GM06990 (cell line): Measurements from ENCODE around the gene ESYT2.

Source experiments
- DNase-seq: peaks from one replicate; pipeline ENCODE4 v3.0.0-alpha.2; 2011; ENCODE audit not compliant: insufficient read length; ENCODE audit errors: extremely low read depth
- H3K27me3 ChIP-seq: replicated peaks from 2 replicates; pipeline ENCODE4 v1.6.0; 2011; ENCODE audit warnings: low read length; ENCODE audit not compliant: control insufficient read depth, insufficient read depth
- H3K36me3 ChIP-seq: 2 replicates; pipeline ENCODE4 v1.5.1; 2011; ENCODE audit warnings: low read length; ENCODE audit not compliant: control insufficient read depth, insufficient read depth
- H3K4me3 ChIP-seq: replicated peaks from 2 replicates; pipeline ENCODE4 v1.5.1; 2011; ENCODE audit warnings: low read depth, mild to moderate bottlenecking, control low read depth, low read length
- CTCF ChIP-seq: IDR thresholded peaks from 2 replicates; pipeline ENCODE4 v1.5.1; 2011; ENCODE audit warnings: low read length, control low read depth, mild to moderate bottlenecking, inconsistent platforms; ENCODE audit not compliant: insufficient read depth, poor library complexity, severe bottlenecking

Gene ESYT2

DNA sequence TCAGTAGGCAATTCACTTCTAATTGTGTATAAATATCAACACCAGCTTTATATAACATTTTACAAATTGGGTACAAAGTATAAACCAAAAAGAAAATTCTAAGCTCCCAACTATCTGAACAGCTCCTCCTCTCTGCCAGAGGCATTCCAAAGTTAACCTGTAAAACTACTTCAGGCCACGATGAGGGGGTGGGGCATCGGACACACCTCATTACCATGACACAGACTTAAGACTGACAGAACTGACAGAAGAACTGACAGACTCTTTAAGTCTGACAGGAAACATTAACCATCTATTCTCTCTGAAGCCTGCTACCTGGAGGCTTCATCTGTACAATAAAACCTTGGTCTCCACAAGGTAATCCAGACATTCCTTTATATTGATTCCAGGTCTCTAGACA lies 12.3 kb downstream of the ESYT2 start:
- Histone ChIP-seq H3K4me3 (no peak overlapping the region), H3K27me3 (no peaks in the 10 kb centered on the region), H3K36me3 (no peaks in the 10 kb centered on the region)
- DNase-seq: no peak
- no peak for TF ChIP-seq CTCF

- DNase-seq: no peak
- H3K27me3 ChIP-seq: no peaks in the 10 kb centered on the region
- no peaks in the 10 kb centered on the region for H3K36me3 ChIP-seq
- H3K4me3 ChIP-seq: no peak overlapping the region
- no peak for TF ChIP-seq CTCF
Measured at GRCh38 chr7:158816271-158816670, 13.0 kb downstream of the ESYT2 start.

DNA sequence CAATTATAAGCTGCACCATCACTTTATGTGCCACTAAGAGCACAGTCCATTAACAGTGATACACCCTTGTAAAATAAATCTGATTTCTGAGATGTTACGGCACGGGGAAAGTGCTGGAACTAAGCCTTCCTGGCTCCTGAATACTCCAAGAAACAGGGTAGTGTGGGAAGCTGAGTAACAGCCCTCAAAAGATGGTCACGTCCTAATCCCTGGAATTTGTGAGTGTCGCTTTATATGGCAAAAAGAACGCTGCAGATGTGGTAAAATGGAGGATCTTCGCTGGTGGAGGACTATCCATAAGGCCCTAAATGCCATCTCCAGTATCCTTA lies 13.5 kb downstream of the ESYT2 start:
- no peak for DNase-seq
- TF ChIP-seq CTCF: no peak
- no peak overlapping the region for H3K4me3 ChIP-seq
- H3K36me3 ChIP-seq: no peaks in the 10 kb centered on the region
- no peaks in the 10 kb centered on the region for H3K27me3 ChIP-seq

DNA sequence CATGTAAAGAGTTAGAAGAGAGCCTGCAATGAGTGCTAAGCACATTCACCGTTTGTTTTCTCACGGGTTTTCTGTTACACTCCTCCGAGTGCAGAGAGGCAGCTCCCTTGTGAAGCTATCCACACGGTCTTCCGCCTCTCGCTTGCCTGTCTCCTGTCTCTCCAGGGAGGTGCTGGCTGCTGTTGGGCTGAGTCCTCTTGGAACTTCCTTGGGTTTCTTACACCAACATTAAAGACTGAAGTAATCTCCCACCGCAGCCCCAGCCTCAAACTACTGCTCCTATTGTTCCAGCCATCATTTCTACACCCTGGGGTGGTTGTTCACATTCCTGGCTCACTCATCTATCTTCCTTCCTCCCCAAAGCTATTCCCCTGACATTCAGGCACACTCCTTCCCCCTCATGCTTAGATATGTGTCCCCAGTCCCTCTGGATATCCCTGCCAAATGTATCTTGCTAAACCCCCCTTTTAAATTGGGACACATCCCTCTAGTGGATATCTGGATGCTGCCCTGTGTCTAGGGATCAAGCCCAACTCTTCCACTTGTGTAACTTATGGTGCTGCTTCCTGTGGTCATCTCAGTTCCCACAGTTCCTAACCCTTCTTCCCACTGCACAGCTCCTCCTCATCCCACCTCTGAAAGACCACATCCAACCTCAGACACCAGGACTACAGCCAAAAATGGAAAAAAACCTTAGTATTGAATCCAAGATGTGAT lies 14.1 kb downstream of the ESYT2 start:
- no peak for DNase-seq
- Histone ChIP-seq H3K4me3 (no peak overlapping the region), H3K27me3 (no peaks in the 10 kb centered on the region), H3K36me3 (no peaks in the 10 kb centered on the region)
- TF ChIP-seq CTCF: no peak

DNA sequence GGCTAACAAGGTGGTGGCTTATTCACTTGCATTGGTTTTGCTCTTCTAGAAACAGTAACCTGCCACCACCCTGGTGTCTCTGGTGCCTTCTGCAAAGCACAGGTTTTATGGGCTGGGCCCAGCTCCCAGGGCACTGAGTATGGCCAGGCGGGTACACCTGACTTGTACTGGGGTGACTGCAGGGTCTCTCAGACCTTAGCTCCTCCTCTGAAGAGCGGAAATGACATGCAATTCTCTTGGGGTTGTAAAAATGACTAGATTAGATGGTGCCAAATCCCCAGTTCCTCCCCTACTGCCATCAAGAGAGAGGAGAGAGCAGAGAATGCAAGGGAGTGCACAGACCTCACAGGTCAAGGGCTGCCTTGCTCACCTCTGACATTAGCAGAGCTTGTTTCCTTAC lies 14.7 kb downstream of the ESYT2 start:
- no peak overlapping the region for H3K4me3 ChIP-seq
- DNase-seq: no peak

More for the DNA sequence above, 14.7 kb downstream of the ESYT2 start:
- Histone ChIP-seq H3K27me3 (no peaks in the 10 kb centered on the region), H3K36me3 (no peaks in the 10 kb centered on the region)
- TF ChIP-seq CTCF: no peak
